Keratinocyte (primary cell): ENCODE measurements around the gene BRSK1. TPM values are rescaled to one million over a fixed set of nuclear protein-coding genes. Genes with fewer than 3 reads are reported as not detected.

Experiments used
- DNase-seq: peaks from one replicate; pipeline ENCODE4 v3.0.0-alpha.2; 2011; ENCODE audit warnings: low read depth, missing footprints, low spot score
- FAIRE-seq: peaks from 2 replicates; lab custom pipeline; 2011; peaks lifted over from hg19 to GRCh38; lab: Jason Lieb, UNC
- H2AFZ ChIP-seq: 2 replicates; pipeline ENCODE4 v1.6.0; 2012; ENCODE audit warnings: low read length, control low read depth, inconsistent platforms; ENCODE audit not compliant: control insufficient read depth
- H3K27ac ChIP-seq: 2 replicates; pipeline ENCODE4 v1.5.1; 2011; ENCODE audit warnings: low read length; ENCODE audit not compliant: control insufficient read depth, insufficient read depth
- H3K27me3 ChIP-seq: 3 replicates; pipeline ENCODE4 v1.6.0; 2011; ENCODE audit warnings: low read length; ENCODE audit not compliant: control insufficient read depth, insufficient read depth; ENCODE audit errors: extremely low read depth
- H3K36me3 ChIP-seq, 2 experiments: 2 replicates in 1 of 2; 3 replicates in 1 of 2; pipeline ENCODE4 v1.5.1; 2011; ENCODE audit warnings: low read length in 2 of 2, mild to moderate bottlenecking in 1 of 2; ENCODE audit not compliant: control insufficient read depth in 2 of 2, insufficient read depth in 2 of 2; ENCODE audit errors: extremely low read depth in 1 of 2
- H3K4me1 ChIP-seq: 3 replicates; pipeline ENCODE4 v1.5.1; 2011; ENCODE audit warnings: low read length; ENCODE audit not compliant: control insufficient read depth, insufficient read depth; ENCODE audit errors: extremely low read depth
- H3K4me2 ChIP-seq: 3 replicates; pipeline ENCODE4 v1.6.0; 2011; ENCODE audit warnings: low read depth, low read length; ENCODE audit not compliant: control insufficient read depth, insufficient read depth; ENCODE audit errors: extremely low read depth
- H3K4me3 ChIP-seq, 3 experiments: fragments of 200-600 bp in 1 of 3; sonication (generic) in 1 of 3; 2 replicates in 2 of 3; 3 replicates in 1 of 3; pipeline ENCODE4 v1.5.1; 2011 to 2016; ENCODE audit warnings: low read length in 3 of 3, mild to moderate bottlenecking in 3 of 3, control low read depth in 2 of 3, inconsistent platforms in 1 of 3, low read depth in 1 of 3, mixed read lengths in 1 of 3, mixed run types in 1 of 3, moderate library complexity in 1 of 3; ENCODE audit not compliant: control insufficient read depth in 2 of 3, insufficient read depth in 2 of 3; ENCODE audit errors: extremely low read depth in 1 of 3
- H3K79me2 ChIP-seq: 2 replicates; pipeline ENCODE4 v1.6.0; 2012; ENCODE audit warnings: low read length; ENCODE audit not compliant: control insufficient read depth, insufficient read depth
- H3K9ac ChIP-seq: 3 replicates; pipeline ENCODE4 v1.6.0; 2011; ENCODE audit warnings: low read length; ENCODE audit not compliant: control insufficient read depth, insufficient read depth; ENCODE audit errors: extremely low read depth
- H3K9me1 ChIP-seq: 3 replicates; pipeline ENCODE4 v1.6.0; 2011; ENCODE audit warnings: low read length; ENCODE audit not compliant: control insufficient read depth, insufficient read depth; ENCODE audit errors: extremely low read depth
- H3K9me3 ChIP-seq: 2 replicates; pipeline ENCODE4 v1.5.1; 2012; ENCODE audit warnings: low read depth, low read length; ENCODE audit not compliant: control insufficient read depth
- H4K20me1 ChIP-seq: 3 replicates; pipeline ENCODE4 v1.6.0; 2011; ENCODE audit warnings: low read length; ENCODE audit not compliant: control insufficient read depth, insufficient read depth; ENCODE audit errors: extremely low read depth
- EZH2 ChIP-seq: IDR thresholded peaks from one replicate; pipeline ENCODE4 v1.6.1; 2012; ENCODE audit warnings: inconsistent platforms, mild to moderate bottlenecking, low read length, moderate library complexity
- dilution Hi-C: fragments of 300-500 bp; cut with MboI; formaldehyde crosslinking; loops from one replicate; pipeline ENCODE4 v1.7.0; 2020; ENCODE audit warnings: low sequenced_read_pairs; ENCODE audit not compliant: extremely low pct_ligation_motif_present
- polyA plus RNA-seq, 5 experiments: library from polyadenylated mRNA; depleted of rRNA in 3 of 5; stranded (reverse) in 3 of 5; stranded (forward) in 1 of 5; unstranded in 1 of 5; fragments of >200 nt; gene quantifications; 1 replicate in 1 of 5; 2 replicates in 3 of 5; 3 replicates in 1 of 5; pipeline versions ENCODE4 v1.2.1 to v1.2.3, GENCODE V29; 2011 to 2012; ENCODE audit warnings: missing spikeins in 2 of 5, low read depth in 1 of 5, low replicate concordance in 1 of 5
- TF ChIP-seq, protein P1 (sequence below), 3 experiments: IDR thresholded peaks in 1 of 3; conservative IDR thresholded peaks in 1 of 3; optimal IDR thresholded peaks in 1 of 3; 2 replicates in 2 of 3; 3 replicates in 1 of 3; pipeline versions ENCODE3 to v1.5.1; 2011; ENCODE audit warnings: low read length in 3 of 3, mild to moderate bottlenecking in 3 of 3, moderate library complexity in 2 of 3, control low read depth in 1 of 3, inconsistent platforms in 1 of 3; ENCODE audit not compliant: insufficient read depth in 2 of 3; ENCODE audit errors: extremely low read depth in 1 of 3

The BRSK1 gene
- polyA plus RNA-seq, 1 donor (not counting 4 experiments of a cell fraction or from before 2014, with no cell fraction given): 0.46 TPM

DNA sequence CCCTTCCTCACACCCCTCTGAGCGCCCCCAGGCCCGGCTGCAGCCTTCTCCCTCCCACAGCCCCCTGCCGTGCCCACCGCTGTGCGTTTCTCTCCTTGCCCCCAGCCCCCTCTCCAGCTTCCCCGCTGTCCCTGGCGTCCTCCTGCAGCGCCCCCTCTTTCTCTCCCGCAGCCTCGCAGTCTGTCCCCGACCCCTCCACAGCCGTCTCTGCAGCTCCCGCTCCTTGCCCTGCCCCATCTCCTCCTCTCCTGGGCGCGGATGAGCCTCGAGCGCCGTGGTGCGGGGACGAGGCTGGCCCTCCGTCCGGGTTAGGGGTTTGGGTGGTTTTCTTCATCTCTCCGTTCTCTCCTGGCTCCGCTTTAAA, 57.0 kb downstream of the BRSK1 start:
- H3K4me1 ChIP-seq: peaks cover 31% of the 10 kb centered on the region

DNA sequence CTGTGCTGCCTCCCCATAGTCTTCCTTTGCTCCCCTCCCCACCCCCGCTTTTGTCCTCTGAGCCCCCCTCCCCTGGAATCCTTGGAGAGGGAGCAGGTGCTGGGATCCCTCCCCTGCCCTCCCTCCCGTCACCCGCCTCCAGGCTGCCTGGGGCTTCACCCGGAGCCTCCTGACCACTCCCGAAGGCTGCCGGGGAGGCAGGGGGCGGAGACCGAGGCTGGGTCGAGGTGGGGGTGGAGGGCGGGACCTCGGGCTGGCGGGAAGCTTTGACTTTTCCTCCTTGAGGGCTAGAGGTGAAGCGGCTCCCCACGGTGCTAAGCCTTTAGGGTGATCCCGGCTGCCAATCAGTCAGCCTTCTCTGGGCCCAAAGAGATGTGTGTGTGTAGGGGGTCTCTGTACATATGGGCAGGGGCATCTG, 57.4 kb downstream of the BRSK1 start:
- H3K4me3 ChIP-seq: peak overlapping the region; percentile 64 to 83 (median 78)
- no peak for FAIRE-seq
- no peak overlapping the region for H2AFZ ChIP-seq
- no peak for DNase-seq
- dilution Hi-C loops: no loop called here
- H3K9ac ChIP-seq: peak overlapping the region; percentile 93
- peak overlapping the region; percentile 26 for H3K27ac ChIP-seq
- peaks cover 28% of the 10 kb centered on the region for H3K4me1 ChIP-seq
- H3K36me3 ChIP-seq: peaks cover 0 to 10% of the 10 kb centered on the region in 2 experiments
- H3K79me2 ChIP-seq: peaks cover 5% of the 10 kb centered on the region
- H4K20me1 ChIP-seq: no peaks in the 10 kb centered on the region
- no peak for TF ChIP-seq EZH2
- TF ChIP-seq, protein P1, sequence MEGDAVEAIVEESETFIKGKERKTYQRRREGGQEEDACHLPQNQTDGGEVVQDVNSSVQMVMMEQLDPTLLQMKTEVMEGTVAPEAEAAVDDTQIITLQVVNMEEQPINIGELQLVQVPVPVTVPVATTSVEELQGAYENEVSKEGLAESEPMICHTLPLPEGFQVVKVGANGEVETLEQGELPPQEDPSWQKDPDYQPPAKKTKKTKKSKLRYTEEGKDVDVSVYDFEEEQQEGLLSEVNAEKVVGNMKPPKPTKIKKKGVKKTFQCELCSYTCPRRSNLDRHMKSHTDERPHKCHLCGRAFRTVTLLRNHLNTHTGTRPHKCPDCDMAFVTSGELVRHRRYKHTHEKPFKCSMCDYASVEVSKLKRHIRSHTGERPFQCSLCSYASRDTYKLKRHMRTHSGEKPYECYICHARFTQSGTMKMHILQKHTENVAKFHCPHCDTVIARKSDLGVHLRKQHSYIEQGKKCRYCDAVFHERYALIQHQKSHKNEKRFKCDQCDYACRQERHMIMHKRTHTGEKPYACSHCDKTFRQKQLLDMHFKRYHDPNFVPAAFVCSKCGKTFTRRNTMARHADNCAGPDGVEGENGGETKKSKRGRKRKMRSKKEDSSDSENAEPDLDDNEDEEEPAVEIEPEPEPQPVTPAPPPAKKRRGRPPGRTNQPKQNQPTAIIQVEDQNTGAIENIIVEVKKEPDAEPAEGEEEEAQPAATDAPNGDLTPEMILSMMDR (optimal IDR thresholded peaks at IDR 0.05 in 1 of 3, IDR thresholded peaks at IDR 0.05 in 1 of 3, conservative IDR thresholded peaks at IDR 0.05 in 1 of 3; ENCODE audit: extremely low read depth in 1 of 3, insufficient read depth in 2 of 3, low read length in 3 of 3): no peak
- H3K4me2 ChIP-seq: peak overlapping the region; percentile 96
- no peaks in the 10 kb centered on the region for H3K9me1 ChIP-seq
- H3K27me3 ChIP-seq: no peaks in the 10 kb centered on the region
- no peaks in the 10 kb centered on the region for H3K9me3 ChIP-seq

More for the DNA sequence above, 57.0 kb downstream of the BRSK1 start:
- peaks cover 5% of the 10 kb centered on the region for H3K79me2 ChIP-seq
- peak overlapping the region; percentile 96 for H3K4me2 ChIP-seq
- no peak for DNase-seq
- H4K20me1 ChIP-seq: no peaks in the 10 kb centered on the region
- H3K4me3 ChIP-seq: peak overlapping the region; percentile 64 to 83 (median 78)
- no peaks in the 10 kb centered on the region for H3K9me3 ChIP-seq
- no peak for TF ChIP-seq EZH2
- TF ChIP-seq, protein P1 (optimal IDR thresholded peaks at IDR 0.05 in 1 of 3, IDR thresholded peaks at IDR 0.05 in 1 of 3, conservative IDR thresholded peaks at IDR 0.05 in 1 of 3; ENCODE audit: extremely low read depth in 1 of 3, insufficient read depth in 2 of 3, low read length in 3 of 3): peak in 2 of 3 experiments; percentile 31 to 36
- H2AFZ ChIP-seq: no peak overlapping the region
- H3K9ac ChIP-seq: peak overlapping the region; percentile 93
- H3K27ac ChIP-seq: peak overlapping the region; percentile 90
- FAIRE-seq: no peak
- dilution Hi-C loops: no loop called here
- H3K27me3 ChIP-seq: no peaks in the 10 kb centered on the region
- peaks cover 0 to 10% of the 10 kb centered on the region in 2 experiments for H3K36me3 ChIP-seq
- H3K9me1 ChIP-seq: no peaks in the 10 kb centered on the region
